K562 (cell line): ENCODE data around the gene LMNTD2. TPM values are rescaled to one million over a fixed set of nuclear protein-coding genes. Genes with fewer than 3 reads are reported as not detected.
A peak's percentile ranks its signal among the peaks of the same experiment; 100 is the strongest.

Source experiments
- ATAC-seq: fragments of 200-7000 bp; cut with Tn5 transposase; 3 replicates; pipeline ENCODE4 v1.9.1; 2020; ENCODE audit warnings: moderate library complexity
- BruUV-seq: library from RNA; stranded (reverse); fragments of 400-500 nt; replicated peaks from 2 replicates; lab custom pipeline; 2021; lab: Mats Ljungman, UMichigan
- CTCF ChIA-PET: fragments of 300-600 bp; formaldehyde crosslinking; extraction: SDS; loops from one replicate; lab custom pipeline; 2021; ENCODE audit warnings: low intra/inter-chr PET ratio; lab: Yijun Ruan, JAX
- POLR2A ChIA-PET: fragments of 300-600, 350-650 bp; sonication (Branson Sonifier 250); formaldehyde crosslinking; extraction: SDS; loops from one replicate; lab custom pipeline; 2021; ENCODE audit warnings: antibody characterized with exemption, inconsistent platforms; lab: Yijun Ruan, JAX
- DNase-seq, 4 experiments: peaks; one replicate each; pipeline versions ENCODE4 v3.0.0 to v3.0.0-alpha.2; 2011 to 2018; ENCODE audit warnings: low spot score in 3 of 4, mixed read lengths in 3 of 4; ENCODE audit errors: extremely low read depth in 1 of 4
- FAIRE-seq: peaks from 2 replicates; lab custom pipeline; 2011; peaks lifted over from hg19 to GRCh38; lab: Jason Lieb, UNC
- H2AFZ ChIP-seq: 2 replicates; pipeline ENCODE4 v1.6.0; 2011; ENCODE audit warnings: low read depth, low read length, control low read depth, inconsistent platforms
- H3K27ac ChIP-seq: fragments of 200-600 bp; 3 replicates; pipeline ENCODE4 v1.8.0; 2011; ENCODE audit warnings: low read depth, mild to moderate bottlenecking, control low read depth, inconsistent platforms, low read length, moderate library complexity, mixed read lengths; ENCODE audit errors: extremely low read depth
- H3K27me3 ChIP-seq, 2 experiments: fragments of 300-600 bp in 1 of 2; 2 replicates in 1 of 2; 3 replicates in 1 of 2; pipeline versions ENCODE4 v1.6.0 to v1.8.0; 2011; ENCODE audit warnings: inconsistent platforms in 2 of 2, low read length in 2 of 2, mild to moderate bottlenecking in 1 of 2, mixed read lengths in 1 of 2, moderate library complexity in 1 of 2; ENCODE audit not compliant: control insufficient read depth in 2 of 2, insufficient read depth in 2 of 2
- H3K36me3 ChIP-seq: fragments of 300-600 bp; 3 replicates; pipeline ENCODE4 v1.8.0; 2011; ENCODE audit warnings: mild to moderate bottlenecking, low read length, inconsistent platforms; ENCODE audit not compliant: control insufficient read depth, insufficient read depth
- H3K4me1 ChIP-seq, 2 experiments: fragments of 200-600 bp in 1 of 2; replicated peaks in 1 of 2; 2 replicates in 1 of 2; 3 replicates in 1 of 2; pipeline versions ENCODE4 v1.5.1 to v1.8.0; 2011; ENCODE audit warnings: inconsistent platforms in 2 of 2, low read length in 2 of 2, mild to moderate bottlenecking in 1 of 2, mixed read lengths in 1 of 2, moderate library complexity in 1 of 2; ENCODE audit not compliant: control insufficient read depth in 2 of 2, insufficient read depth in 2 of 2
- H3K4me2 ChIP-seq: 2 replicates; pipeline ENCODE4 v1.6.1; 2011; ENCODE audit warnings: low read length, control low read depth, inconsistent platforms, mixed read lengths; ENCODE audit not compliant: insufficient read depth
- H3K4me3 ChIP-seq: fragments of 200-600 bp; sonication (generic), shearing (Covaris generic); 2 replicates; pipeline ENCODE4 v1.5.1; 2016; ENCODE audit warnings: control low read depth, inconsistent platforms
- H3K79me2 ChIP-seq: fragments of 200-600 bp; 3 replicates; pipeline ENCODE4 v1.8.0; 2011; ENCODE audit warnings: low read length, inconsistent platforms; ENCODE audit not compliant: control insufficient read depth, insufficient read depth
- H3K9ac ChIP-seq, 2 experiments: 2 replicates each; pipeline versions ENCODE4 v1.6.0 to v1.6.1; 2011; ENCODE audit warnings: low read depth in 2 of 2, low read length in 2 of 2, control low read depth in 1 of 2, inconsistent platforms in 1 of 2, mild to moderate bottlenecking in 1 of 2, mixed read lengths in 1 of 2; ENCODE audit not compliant: insufficient read depth in 1 of 2
- H3K9me1 ChIP-seq: one replicate; pipeline ENCODE4 v1.6.0; 2011; ENCODE audit warnings: inconsistent platforms, mild to moderate bottlenecking, low read length, moderate library complexity; ENCODE audit not compliant: control insufficient read depth, insufficient read depth
- H3K9me3 ChIP-seq: replicated peaks from 2 replicates; pipeline ENCODE4 v1.5.1; 2011; ENCODE audit warnings: low read depth, low read length, inconsistent platforms; ENCODE audit not compliant: control insufficient read depth, insufficient read depth
- H4K20me1 ChIP-seq: replicated peaks from 2 replicates; pipeline ENCODE4 v1.6.1; 2011; ENCODE audit warnings: low read length, inconsistent platforms, mixed read lengths; ENCODE audit not compliant: control insufficient read depth, insufficient read depth
- RBFOX2 ChIP-seq: fragments of 200-400 bp; formaldehyde crosslinking; IDR thresholded peaks from 2 replicates; pipeline ENCODE4 v1.6.1; 2017; ENCODE audit warnings: low read depth, mild to moderate bottlenecking, low read length, moderate library complexity
- RBM15 ChIP-seq: fragments of 200-400 bp; formaldehyde crosslinking; IDR thresholded peaks from 2 replicates; pipeline ENCODE4 v1.6.1; 2018; ENCODE audit warnings: mild to moderate bottlenecking, low read length, moderate library complexity; ENCODE audit not compliant: insufficient read depth
- ZNF766 ChIP-seq: fragments of 200-800 bp; sonication (Bioruptor generic); conservative IDR thresholded peaks from 2 replicates; pipeline ENCODE4 v1.6.1; 2016; ENCODE audit warnings: missing genetic modification characterization, missing compliant biosample characterization
- WGBS: fragments of 100-300 bp; shearing (Covaris generic); methylation state at CpG from one replicate; pipeline ENCODE4 v1.1.6; 2016; ENCODE audit warnings: low coverage, mixed read lengths; ENCODE audit not compliant: insufficient coverage; ENCODE audit errors: missing lambda C conversion rate; 5-methylcytosine and 5-hydroxymethylcytosine counted together
- in situ Hi-C: fragments of 300-500 bp; cut with MboI; formaldehyde crosslinking; loops from 4 replicates; pipeline ENCODE4 v1.15.0; 2018; ENCODE audit warnings: inconsistent platforms, mixed read lengths
- intact Hi-C: fragments of 100-400 bp; cut with micrococcal nuclease; formaldehyde crosslinking; loops from 2 replicates; pipeline ENCODE4 v1.14.2; 2022
- polyA plus RNA-seq, 8 experiments: library from polyadenylated mRNA; depleted of rRNA in 4 of 8; stranded (reverse) in 5 of 8; unstranded in 3 of 8; fragments of >200 nt; fragmentation: Nextera tagmentation in 2 of 8; fragmentation: Illumina TruSeq in 1 of 8; extraction: Ambion mirVana in 2 of 8; extraction: Trizol in 1 of 8; gene quantifications; 2 replicates each; pipeline versions ENCODE4 v1.2.1 to v1.2.3, GENCODE V29; 2011 to 2014; ENCODE audit warnings: inconsistent platforms in 1 of 8, missing spikeins in 1 of 8
- total RNA-seq, 7 experiments: library from RNA; depleted of rRNA in 6 of 7; stranded (reverse); fragments of >200 nt in 6 of 7; fragmentation: Illumina TruSeq in 2 of 7; extraction: Trizol in 2 of 7; gene quantifications; 2 replicates each; pipeline versions ENCODE4 v1.2.1 to v1.2.3, GENCODE V29; 2011 to 2021; ENCODE audit warnings: low replicate concordance in 1 of 7

Gene LMNTD2
- total and polyA plus RNA-seq, 9 of the 15 experiments (the other 6 are each of a cell fraction or from before 2014, with no cell fraction given): 0.48 to 4.2 (median 1.5) TPM; not detected in 3

- Histone ChIP-seq H3K4me2 (no peak overlapping the region), H3K4me3 (no peak overlapping the region), H3K36me3 (peaks cover 76% of the 10 kb centered on the region; the same call in 2 of the 3 replicates), H2AFZ (no peak overlapping the region), H3K79me2 (peaks cover 82% of the 10 kb centered on the region), H3K4me1 (peaks cover 32 to 49% of the 10 kb centered on the region in 2 experiments), H3K9me3 (no peaks in the 10 kb centered on the region), H3K27ac (no peak overlapping the region), H4K20me1 (peaks cover 48% of the 10 kb centered on the region), H3K9me1 (peaks cover 20% of the 10 kb centered on the region), H3K9ac (peak overlapping the region in 1 of 2 experiments; percentile 67; a peak in 1 of 4 replicates), H3K27me3 (no peaks in the 10 kb centered on the region)
- no peak for FAIRE-seq
- 88% methylated on average over 6 of the region's 14 CpGs for WGBS
- no peak for ATAC-seq
- intact Hi-C loops (no loop called here), in situ Hi-C loops (no loop called here)
- ChIA-PET POLR2A (interaction anchor here (1.0 kb wide), 1 partner anchor 27 kb away, joined by 3 read pairs; no protein-coding TSS in a partner anchor), CTCF (no interaction called here)
- BruUV-seq: no TSS peak
- DNase-seq: no peak
- TF ChIP-seq RBM15 (no peak), RBFOX2 (peak; percentile 16; the same call in 1 of the 2 replicates), ZNF766 (CRISPR knock-in tag) (no peak)
- TF ChIP-seq, all 486 proteins: peak for 1
Measured at GRCh38 chr11:581342-581741, 20.8 kb upstream of the LMNTD2 start.
